GM12801 (cell line): ENCODE data around the gene TRPV2.

Source experiments
- CTCF ChIP-seq: IDR thresholded peaks from one replicate; pipeline ENCODE4 v1.5.1; 2011; ENCODE audit warnings: control low read depth; ENCODE audit not compliant: insufficient read length; ENCODE audit errors: extremely low read depth

Gene TRPV2

DNA sequence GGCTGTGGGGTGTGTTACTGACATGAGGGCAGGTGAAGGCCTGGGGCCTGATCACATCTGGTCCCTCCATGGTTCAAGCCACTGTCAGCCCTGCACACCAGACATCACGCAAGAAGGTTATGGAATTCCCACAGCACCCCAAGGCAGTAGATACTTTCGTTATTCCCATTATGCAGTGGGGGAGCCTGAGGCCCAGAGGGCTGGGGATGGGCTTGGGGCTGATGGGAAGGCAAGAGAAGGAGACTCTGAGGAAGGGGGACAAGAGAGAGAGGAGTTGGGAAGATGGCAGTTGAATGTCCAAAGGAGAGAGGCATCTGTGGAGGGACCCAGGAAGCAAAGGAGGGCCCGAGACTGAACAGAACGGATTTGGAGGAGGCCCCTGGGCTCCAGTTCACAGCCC is 34.7 kb downstream of the TRPV2 start:
- no peak for TF ChIP-seq CTCF

DNA sequence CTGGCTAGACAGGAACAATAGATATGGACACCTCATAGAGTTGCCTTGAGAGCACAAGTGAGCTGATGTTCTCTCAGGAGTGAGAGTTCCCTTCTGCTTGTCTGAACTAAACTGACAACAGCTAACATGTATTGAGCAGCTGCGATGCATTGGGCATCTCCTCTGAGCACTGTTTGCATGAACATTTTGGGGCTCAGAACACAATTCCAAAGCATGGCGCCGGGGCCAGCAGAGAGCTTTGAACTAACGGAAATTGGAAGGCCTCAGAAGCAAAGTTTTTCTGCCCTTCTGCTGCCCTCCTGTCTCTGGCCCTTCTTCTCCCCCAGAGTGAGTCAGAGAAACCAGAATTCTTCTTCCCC is 38.1 kb downstream of the TRPV2 start:
- TF ChIP-seq CTCF = no peak

DNA sequence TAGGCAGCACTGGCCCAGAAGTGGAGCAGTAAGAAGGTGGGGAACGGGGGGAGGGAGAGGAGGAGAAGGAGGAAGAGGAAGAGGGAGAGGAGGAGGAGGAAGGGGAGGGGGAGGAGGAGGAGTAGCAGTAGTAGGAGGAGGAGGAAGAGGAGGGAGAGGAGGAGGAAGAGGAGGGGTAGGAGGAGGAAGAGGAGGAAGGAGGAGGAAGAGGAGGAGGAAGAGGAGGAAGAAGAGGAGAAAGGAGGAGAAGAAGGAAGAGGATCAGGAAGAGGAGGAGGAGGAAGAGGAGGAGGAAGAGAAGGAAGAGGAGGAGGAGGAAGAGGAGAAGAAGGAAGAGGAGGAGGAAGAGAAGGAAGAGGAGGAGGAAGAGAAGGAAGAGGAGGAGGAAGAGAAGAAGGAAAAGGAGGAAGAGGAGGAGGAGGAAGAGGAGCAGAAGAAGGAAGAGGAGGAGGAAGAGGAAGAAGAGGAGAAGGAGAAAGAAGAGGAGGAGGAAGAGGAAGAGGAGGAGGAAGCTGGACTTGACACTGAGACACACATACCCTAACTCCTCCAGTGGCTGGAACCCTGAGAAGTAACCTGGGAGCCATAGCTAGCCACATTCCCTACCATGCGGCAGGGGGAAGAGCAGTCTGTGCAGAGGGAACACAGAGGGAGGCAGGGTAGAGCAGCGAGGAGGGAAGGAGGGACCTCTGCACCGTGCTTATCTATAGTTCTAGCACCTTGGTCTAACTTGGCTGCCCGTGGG is 40.8 kb downstream of the TRPV2 start:
- no peak for TF ChIP-seq CTCF

GRCh38 chr17:16456742-16457316 is 41.5 kb downstream of the TRPV2 start:
- no peak for TF ChIP-seq CTCF

GRCh38 chr17:16459271-16459670 is 43.9 kb downstream of the TRPV2 start:
- no peak for TF ChIP-seq CTCF

GRCh38 chr17:16459855-16460550 is 44.6 kb downstream of the TRPV2 start:
- TF ChIP-seq CTCF = no peak

DNA sequence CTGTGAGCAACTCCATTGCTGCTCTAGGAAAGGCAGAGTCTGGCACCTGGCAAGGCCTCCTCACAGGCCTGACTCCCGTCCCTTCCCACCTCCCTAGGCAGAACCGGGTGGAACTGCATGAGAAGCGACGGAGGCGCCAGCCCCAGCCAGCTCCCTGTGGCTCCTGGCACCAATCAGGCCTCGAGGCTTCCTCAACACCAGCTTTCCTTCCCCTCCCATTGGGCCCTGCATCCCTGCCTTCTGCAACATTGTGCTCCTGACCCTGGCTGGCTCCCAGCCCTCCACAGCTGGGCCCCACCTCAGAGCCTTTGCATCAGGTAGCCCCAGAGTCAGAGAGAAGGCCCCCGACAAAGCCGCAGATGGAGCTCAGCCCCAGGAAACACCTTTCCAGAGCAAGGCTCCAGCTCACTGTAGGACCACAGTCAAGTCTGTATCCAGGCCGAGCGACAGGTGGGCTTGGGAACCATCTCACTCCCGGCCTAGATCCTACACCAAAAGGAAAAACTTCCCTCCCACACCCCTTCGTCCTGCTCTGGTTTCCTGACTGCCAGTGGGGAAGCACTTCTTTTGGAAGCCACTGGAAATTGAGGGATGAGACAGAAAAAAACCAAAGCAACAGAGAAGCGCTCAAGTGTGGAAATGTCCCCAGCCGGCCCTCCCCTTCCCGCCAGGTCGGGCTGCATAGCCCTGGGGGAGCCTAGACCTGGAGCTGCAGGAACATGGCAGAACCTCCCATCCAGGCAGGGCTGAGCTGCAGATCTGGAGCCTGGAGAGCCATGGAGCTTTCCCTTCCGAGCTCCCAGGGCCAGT is 45.6 kb downstream of the TRPV2 start:
- no peak for TF ChIP-seq CTCF
